Omental fat pad (tissue), 4 donors: ENCODE data around the gene HCN2. TPM values are rescaled to one million over a fixed set of nuclear protein-coding genes. Genes with fewer than 3 reads are reported as not detected.
A peak's percentile ranks its signal among the peaks of the same experiment; 100 is the strongest.

Experiments
- ATAC-seq: fragments of 150-250 bp; one replicate; pipeline ENCODE4 v1.9.1; 2016; ENCODE audit warnings: mild to moderate bottlenecking, moderate library complexity; ENCODE audit not compliant: low FRiP score
- DNase-seq: peaks from one replicate; pipeline ENCODE4 v3.0.0-alpha.2; 2019; ENCODE audit warnings: low spot score
- CTCF ChIP-seq, 3 donors: fragments of 450-650 bp; IDR thresholded peaks; one replicate each; pipeline ENCODE4 v1.5.1; 2016 to 2017; ENCODE audit warnings: antibody characterized with exemption in 3 of 3, mild to moderate bottlenecking in 3 of 3, moderate library complexity in 2 of 3
- total RNA-seq, 4 donors: library from RNA; depleted of rRNA; stranded (reverse); fragments of >200 nt; gene quantifications; one replicate each; pipeline ENCODE4 v1.1.0, GENCODE V29; 2016

Gene HCN2
- total RNA-seq, 4 donors from 2014 or later = 0.13 to 0.56 TPM; not detected in 2

- no peak for DNase-seq
- no peak for TF ChIP-seq CTCF (IDR thresholded peaks at IDR 0.05)
- ATAC-seq = no peak
Measured at GRCh38 chr19:570937-571565, 18.6 kb upstream of the HCN2 start.

- ATAC-seq (no peak), DNase-seq (no peak)
- no peak for TF ChIP-seq CTCF (IDR thresholded peaks at IDR 0.05)
Measured at GRCh38 chr19:571566-571974, 18.1 kb upstream of the HCN2 start.

- DNase-seq = peak; percentile 92
- peak; percentile 69 for ATAC-seq
- TF ChIP-seq CTCF (IDR thresholded peaks at IDR 0.05) = no peak
Measured at GRCh38 chr19:572140-572742, 17.4 kb upstream of the HCN2 start, which contains the start of gene BSG. Gene BSG (plus strand): TSS chr19:572596. CDS start chr19:572635, 39 bp downstream.

GRCh38 chr19:572743-573518, 16.8 kb upstream of the HCN2 start:
- ATAC-seq = peak; percentile 5
- TF ChIP-seq CTCF (IDR thresholded peaks at IDR 0.05) = no peak
- no peak for DNase-seq

- no peak for TF ChIP-seq CTCF (IDR thresholded peaks at IDR 0.05)
- no peak for ATAC-seq
- DNase-seq = no peak
Measured at GRCh38 chr19:573519-573825, 16.2 kb upstream of the HCN2 start.

GRCh38 chr19:574658-575526, 14.8 kb upstream of the HCN2 start:
- ATAC-seq (peak; percentile 6), DNase-seq (no peak)
- no peak for TF ChIP-seq CTCF (IDR thresholded peaks at IDR 0.05)
